ENCODE results near the gene RPL19.

DNA sequence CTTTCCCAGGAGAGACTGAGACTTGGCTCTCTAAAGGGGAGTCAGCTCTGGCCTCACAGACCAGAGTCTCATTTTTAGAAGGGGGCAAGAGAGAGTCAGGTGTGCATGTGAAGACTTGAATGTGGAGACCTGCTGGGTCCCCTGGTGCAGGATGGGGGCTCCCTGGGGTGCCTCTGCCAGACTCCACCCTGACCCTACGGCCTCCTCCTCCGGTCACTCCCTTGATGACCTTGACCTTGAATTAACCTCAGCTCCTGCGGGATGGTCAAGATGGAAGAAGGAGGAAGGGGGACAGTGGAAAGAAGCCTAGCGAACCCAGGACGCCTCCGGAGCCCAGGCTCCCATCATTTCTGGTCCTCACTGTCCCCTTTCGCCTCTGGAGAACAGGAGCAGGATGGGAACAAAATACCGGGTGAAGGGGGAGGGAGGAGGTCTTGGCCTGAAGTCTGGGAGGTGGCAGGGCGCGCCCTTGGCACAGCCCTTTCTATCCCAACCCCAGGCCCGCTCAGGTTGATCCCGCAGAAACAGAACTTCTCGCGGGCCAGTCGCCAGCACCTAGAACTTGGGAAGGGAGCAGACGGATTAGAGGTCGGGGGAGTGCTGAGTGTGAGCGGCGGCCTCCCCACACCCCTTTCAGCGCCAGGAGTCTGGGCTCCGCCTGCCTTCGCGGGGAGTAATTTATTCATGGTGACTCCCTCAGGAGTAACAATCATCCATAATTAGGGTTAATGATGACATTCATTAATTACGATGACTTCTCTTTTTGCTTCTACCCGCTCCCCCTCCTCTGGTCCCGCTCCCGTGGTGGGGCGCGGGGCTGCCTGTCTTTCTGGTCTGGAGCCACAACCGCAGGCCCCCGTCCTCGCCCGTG is 24.1 kb downstream of the RPL19 start:
- TF ChIP-seq, protein P1, sequence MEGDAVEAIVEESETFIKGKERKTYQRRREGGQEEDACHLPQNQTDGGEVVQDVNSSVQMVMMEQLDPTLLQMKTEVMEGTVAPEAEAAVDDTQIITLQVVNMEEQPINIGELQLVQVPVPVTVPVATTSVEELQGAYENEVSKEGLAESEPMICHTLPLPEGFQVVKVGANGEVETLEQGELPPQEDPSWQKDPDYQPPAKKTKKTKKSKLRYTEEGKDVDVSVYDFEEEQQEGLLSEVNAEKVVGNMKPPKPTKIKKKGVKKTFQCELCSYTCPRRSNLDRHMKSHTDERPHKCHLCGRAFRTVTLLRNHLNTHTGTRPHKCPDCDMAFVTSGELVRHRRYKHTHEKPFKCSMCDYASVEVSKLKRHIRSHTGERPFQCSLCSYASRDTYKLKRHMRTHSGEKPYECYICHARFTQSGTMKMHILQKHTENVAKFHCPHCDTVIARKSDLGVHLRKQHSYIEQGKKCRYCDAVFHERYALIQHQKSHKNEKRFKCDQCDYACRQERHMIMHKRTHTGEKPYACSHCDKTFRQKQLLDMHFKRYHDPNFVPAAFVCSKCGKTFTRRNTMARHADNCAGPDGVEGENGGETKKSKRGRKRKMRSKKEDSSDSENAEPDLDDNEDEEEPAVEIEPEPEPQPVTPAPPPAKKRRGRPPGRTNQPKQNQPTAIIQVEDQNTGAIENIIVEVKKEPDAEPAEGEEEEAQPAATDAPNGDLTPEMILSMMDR (conservative IDR thresholded peaks at IDR 0.05; ENCODE audit: low read length): no peak
- no peak for TF ChIP-seq EZH2phosphoT487 (IDR thresholded peaks at IDR 0.05; ENCODE audit: borderline replicate concordance, low read depth, low read length)
